22Rv1 (cell line): ENCODE data around the gene RNF220.

Experiments
- ZFX ChIP-seq: fragments of 450-650 bp; IDR thresholded peaks from 2 replicates; pipeline ENCODE4 v1.6.1; 2017; ENCODE audit warnings: antibody characterized with exemption, borderline replicate concordance
- TF ChIP-seq, protein P1 (sequence below): fragments of 450-650 bp; IDR thresholded peaks from 2 replicates; pipeline ENCODE4 v1.5.1; 2017; ENCODE audit warnings: mild to moderate bottlenecking

DNA sequence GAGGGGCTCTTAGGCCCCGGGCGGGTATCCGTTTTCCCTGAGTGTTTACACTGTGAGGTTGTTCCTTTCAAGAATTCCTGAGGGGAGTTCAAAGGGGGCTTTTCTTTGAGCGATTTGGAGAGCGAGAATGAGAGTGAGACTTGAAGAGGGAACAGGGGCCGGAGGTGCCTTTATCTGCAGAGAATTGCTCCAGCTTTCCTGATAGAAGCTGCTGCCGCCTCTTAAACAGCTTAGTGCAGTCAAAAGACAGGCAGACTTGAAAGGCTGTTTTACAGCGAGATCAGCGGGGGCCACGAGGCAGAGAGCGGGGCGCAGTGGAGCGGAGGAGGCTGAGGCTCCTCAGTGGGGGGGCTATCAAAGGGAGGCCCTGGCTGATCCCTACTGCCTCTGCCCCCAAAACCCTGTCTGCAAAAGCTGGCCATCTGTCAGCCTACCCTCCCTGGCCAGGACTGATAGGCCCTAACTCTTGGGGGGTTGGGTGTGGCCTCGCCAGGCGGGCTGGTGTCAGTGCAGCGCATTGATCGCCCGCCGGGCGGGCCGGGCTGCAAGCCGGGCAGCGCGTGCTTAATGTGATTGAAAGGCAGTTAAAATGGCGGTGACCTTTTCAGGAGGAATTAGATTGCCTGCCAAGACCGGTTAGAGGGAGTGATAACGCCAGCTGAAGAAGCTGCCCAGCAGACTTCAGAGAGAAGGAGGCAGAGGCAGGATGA is 232.8 kb downstream of the RNF220 start:
- TF ChIP-seq, protein P1, sequence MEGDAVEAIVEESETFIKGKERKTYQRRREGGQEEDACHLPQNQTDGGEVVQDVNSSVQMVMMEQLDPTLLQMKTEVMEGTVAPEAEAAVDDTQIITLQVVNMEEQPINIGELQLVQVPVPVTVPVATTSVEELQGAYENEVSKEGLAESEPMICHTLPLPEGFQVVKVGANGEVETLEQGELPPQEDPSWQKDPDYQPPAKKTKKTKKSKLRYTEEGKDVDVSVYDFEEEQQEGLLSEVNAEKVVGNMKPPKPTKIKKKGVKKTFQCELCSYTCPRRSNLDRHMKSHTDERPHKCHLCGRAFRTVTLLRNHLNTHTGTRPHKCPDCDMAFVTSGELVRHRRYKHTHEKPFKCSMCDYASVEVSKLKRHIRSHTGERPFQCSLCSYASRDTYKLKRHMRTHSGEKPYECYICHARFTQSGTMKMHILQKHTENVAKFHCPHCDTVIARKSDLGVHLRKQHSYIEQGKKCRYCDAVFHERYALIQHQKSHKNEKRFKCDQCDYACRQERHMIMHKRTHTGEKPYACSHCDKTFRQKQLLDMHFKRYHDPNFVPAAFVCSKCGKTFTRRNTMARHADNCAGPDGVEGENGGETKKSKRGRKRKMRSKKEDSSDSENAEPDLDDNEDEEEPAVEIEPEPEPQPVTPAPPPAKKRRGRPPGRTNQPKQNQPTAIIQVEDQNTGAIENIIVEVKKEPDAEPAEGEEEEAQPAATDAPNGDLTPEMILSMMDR: no peak
- no peak for TF ChIP-seq ZFX
